Measurements from ENCODE around the gene TBL1X.

GRCh38 chrX:9586992-9587392 lies 122.1 kb downstream of the TBL1X start:
- TF ChIP-seq CTCF (IDR thresholded peaks at IDR 0.05) (no peak), ZFX (IDR thresholded peaks at IDR 0.05; ENCODE audit: borderline replicate concordance) (no peak)
